Aorta (tissue), 5 donors: ENCODE data around the gene RGS9BP. TPM values are rescaled to one million over a fixed set of nuclear protein-coding genes. Genes with fewer than 3 reads are reported as not detected.
"Not testable (repeated sequence)": the region's sequence is repeated elsewhere in the genome, so short reads cannot be mapped to it uniquely, and the experiment has no call there.

Source experiments
- ATAC-seq: fragments of 200-7000 bp; cut with Tn5 transposase; one replicate; pipeline ENCODE4 v1.9.1; 2022; ENCODE audit warnings: moderate library complexity; ENCODE audit not compliant: low FRiP score
- DNase-seq, 2 donors: peaks; one replicate each; pipeline ENCODE4 v3.0.0-alpha.2; 2020
- H3K27ac ChIP-seq, 2 donors: one replicate each; pipeline ENCODE4 v1.5.1; 2013; ENCODE audit warnings: low read length in 2 of 2, mild to moderate bottlenecking in 2 of 2, moderate library complexity in 2 of 2, control low read depth in 1 of 2, inconsistent platforms in 1 of 2, low read depth in 1 of 2
- H3K27me3 ChIP-seq, 2 donors: one replicate each; pipeline ENCODE4 v1.6.1; 2013; ENCODE audit warnings: control low read depth in 1 of 2, low read length in 1 of 2, mild to moderate bottlenecking in 1 of 2, moderate library complexity in 1 of 2; ENCODE audit not compliant: insufficient read depth in 2 of 2, control insufficient read depth in 1 of 2
- H3K36me3 ChIP-seq, 2 donors: one replicate each; pipeline ENCODE4 v1.6.1; 2013; ENCODE audit warnings: control low read depth in 1 of 2, low read length in 1 of 2, mild to moderate bottlenecking in 1 of 2; ENCODE audit not compliant: insufficient read depth in 2 of 2, control insufficient read depth in 1 of 2
- H3K4me1 ChIP-seq, 2 donors: one replicate each; pipeline ENCODE4 v1.6.1; 2013; ENCODE audit warnings: low read length in 2 of 2, control low read depth in 1 of 2, mild to moderate bottlenecking in 1 of 2, moderate library complexity in 1 of 2; ENCODE audit not compliant: insufficient read depth in 2 of 2, control insufficient read depth in 1 of 2
- H3K4me3 ChIP-seq, 2 donors: one replicate each; pipeline ENCODE4 v1.5.1; 2013; ENCODE audit warnings: low read length in 2 of 2, control low read depth in 1 of 2, mild to moderate bottlenecking in 1 of 2
- H3K9me3 ChIP-seq: one replicate; pipeline ENCODE4 v1.6.1; 2013; ENCODE audit warnings: mild to moderate bottlenecking, low read length; ENCODE audit not compliant: control insufficient read depth
- WGBS, 2 donors: extraction: QIAGEN DNeasy Blood & Tissue Kit; methylation state at CpG; one replicate each; pipeline ENCODE4 v1.1.7; 2013; 5-methylcytosine and 5-hydroxymethylcytosine counted together
- intact Hi-C, 2 donors: fragments of 100-400 bp; cut with DNase I; formaldehyde crosslinking; loops; one replicate each; pipeline versions ENCODE4 v1.14.2 to v1.15.0; 2022
- polyA plus RNA-seq, 2 donors: library from polyadenylated mRNA; stranded (reverse); fragments of 200-250 nt; gene quantifications; one replicate each; pipeline ENCODE4 v1.2.3, GENCODE V29; 2013
- total RNA-seq, 2 donors: library from RNA; stranded (reverse); fragmentation: NEBNext Ultra II Directional; extraction: Animal tissue kit (Norgen Biotek cat#: 25700); gene quantifications; one replicate each; pipeline ENCODE4 v1.2.1, GENCODE V29; 2021
- donor health status: healthy with polysubstance abuse.
- donor health status: Bipolar disorder and iron deficiency.
- donor health status: DM: no; HTN: no; CAD: no.
- donor health status: DM: no; HTN: no; CAD: no.
- donor health status: DM: yes; HTN: yes; CAD: no.

The RGS9BP gene
- total and polyA plus RNA-seq, 4 donors: 0.25 TPM; not detected in 3

DNA sequence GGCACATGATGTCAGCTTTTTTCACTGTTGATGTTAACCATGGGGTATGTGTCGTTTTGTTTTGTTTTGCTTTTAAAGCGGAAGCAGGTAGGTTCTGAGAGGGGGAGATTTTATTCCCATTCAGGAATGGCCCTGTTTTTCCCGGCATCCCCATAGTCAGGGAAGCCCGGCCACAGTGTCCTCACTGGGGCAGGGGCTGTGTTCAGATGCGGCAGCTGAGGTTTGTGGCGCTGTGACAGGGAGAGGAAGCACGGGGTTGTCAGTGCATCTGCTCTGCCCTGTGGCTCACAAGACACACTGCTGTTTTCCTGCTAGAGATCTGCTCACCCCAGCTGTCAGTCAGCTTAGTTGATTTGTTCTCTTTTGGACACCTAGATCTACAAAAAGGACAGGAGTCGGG is 28.3 kb upstream of the RGS9BP start:
- no peaks in the 10 kb centered on the region for H3K4me1 ChIP-seq
- no peaks in the 10 kb centered on the region for H3K9me3 ChIP-seq
- 87 to 88% methylated on average over 8 of the region's 8 CpGs for WGBS, 2 donors
- no peaks in the 10 kb centered on the region for H3K27me3 ChIP-seq
- intact Hi-C loops: no loop called here
- ATAC-seq (no peak), DNase-seq (no peak)
- H3K4me3 ChIP-seq: no peak overlapping the region
- H3K27ac ChIP-seq: no peak overlapping the region
- H3K36me3 ChIP-seq: peaks cover 0 to 10% of the 10 kb centered on the region in 2 donors

DNA sequence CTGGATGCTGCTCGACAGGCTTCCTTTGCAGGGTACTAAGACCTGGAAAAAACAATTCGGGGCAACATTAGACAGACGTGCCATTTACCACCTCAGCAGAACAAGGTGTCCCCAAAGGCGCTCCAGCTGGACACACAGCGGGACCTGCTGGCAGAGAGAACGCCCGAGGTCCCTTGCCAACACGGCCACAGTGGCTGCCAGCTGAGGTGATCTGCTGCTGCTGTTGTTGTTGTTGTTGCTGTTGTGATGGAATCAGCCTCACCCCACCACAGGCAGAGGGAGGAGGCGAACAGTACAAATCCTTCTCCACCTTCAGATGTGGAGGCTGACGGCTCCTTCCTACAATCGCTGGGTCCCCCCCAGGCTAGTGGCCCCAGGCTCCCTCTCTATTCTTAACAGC is 25.9 kb upstream of the RGS9BP start:
- no peak for DNase-seq
- intact Hi-C loops: no loop called here
- H3K4me1 ChIP-seq: no peaks in the 10 kb centered on the region
- peaks cover 0 to 3% of the 10 kb centered on the region in 2 donors for H3K36me3 ChIP-seq
- no peak overlapping the region for H3K4me3 ChIP-seq
- WGBS, 2 donors: 95 to 97% methylated on average over 11 of the region's 11 CpGs
- H3K9me3 ChIP-seq: no peaks in the 10 kb centered on the region
- no peak overlapping the region for H3K27ac ChIP-seq
- no peaks in the 10 kb centered on the region for H3K27me3 ChIP-seq
- ATAC-seq: no peak

DNA sequence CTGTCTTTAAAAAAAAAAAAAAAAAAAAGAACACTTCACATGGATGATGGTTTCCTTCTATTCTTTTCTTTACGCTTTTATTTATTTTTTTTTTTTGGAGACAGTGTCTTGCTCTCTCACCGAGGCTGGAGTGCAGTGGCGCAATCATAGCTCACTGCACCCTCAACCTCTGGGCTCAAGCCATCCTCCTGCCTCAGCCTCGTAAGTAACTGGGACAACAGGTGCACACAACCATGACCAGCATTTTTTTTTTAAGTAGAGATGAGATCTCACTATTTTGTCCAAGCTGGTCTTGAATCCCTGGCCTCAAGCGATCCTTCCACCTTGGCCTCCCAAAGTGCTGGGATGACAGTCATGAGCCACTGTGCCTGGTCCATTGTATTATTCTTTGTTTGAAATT is 25.0 kb upstream of the RGS9BP start:
- no peak for DNase-seq
- H3K9me3 ChIP-seq: no peaks in the 10 kb centered on the region
- WGBS, 2 donors: 96 to 98% methylated on average over 5 of the region's 5 CpGs
- intact Hi-C loops: no loop called here
- H3K27me3 ChIP-seq: no peaks in the 10 kb centered on the region
- H3K4me1 ChIP-seq: no peaks in the 10 kb centered on the region
- H3K36me3 ChIP-seq: peaks cover 0 to 3% of the 10 kb centered on the region in 2 donors
- no peak overlapping the region for H3K27ac ChIP-seq
- ATAC-seq: no peak
- H3K4me3 ChIP-seq: no peak overlapping the region

DNA sequence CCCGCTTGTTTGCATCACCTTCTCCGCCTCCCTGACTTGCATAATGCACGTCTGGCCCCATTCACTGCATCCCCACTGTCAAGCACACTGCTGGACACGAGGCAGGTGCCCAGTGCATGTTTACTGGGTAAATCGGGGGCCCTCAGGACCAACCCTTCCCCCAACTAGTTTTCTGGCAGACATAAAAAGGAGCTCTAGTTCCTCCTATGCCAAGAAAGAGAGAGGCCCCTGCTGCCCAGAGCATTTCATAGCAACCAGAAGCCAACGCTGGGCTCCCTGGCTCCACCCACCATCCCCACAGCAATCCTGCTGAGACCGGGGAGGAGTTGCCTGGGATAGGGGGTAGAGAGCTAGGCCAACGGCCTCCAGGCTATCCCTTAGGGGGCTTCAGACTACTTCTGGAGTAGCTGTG is 23.9 kb upstream of the RGS9BP start:
- Histone ChIP-seq H3K36me3 (peaks cover 0 to 3% of the 10 kb centered on the region in 2 donors), H3K9me3 (no peaks in the 10 kb centered on the region), H3K4me1 (no peaks in the 10 kb centered on the region), H3K27me3 (no peaks in the 10 kb centered on the region), H3K27ac (no peak overlapping the region), H3K4me3 (no peak overlapping the region)
- WGBS, 2 donors: 50 to 52% methylated on average over 8 of the region's 8 CpGs
- intact Hi-C loops: no loop called here
- ATAC-seq (no peak), DNase-seq (no peak)

DNA sequence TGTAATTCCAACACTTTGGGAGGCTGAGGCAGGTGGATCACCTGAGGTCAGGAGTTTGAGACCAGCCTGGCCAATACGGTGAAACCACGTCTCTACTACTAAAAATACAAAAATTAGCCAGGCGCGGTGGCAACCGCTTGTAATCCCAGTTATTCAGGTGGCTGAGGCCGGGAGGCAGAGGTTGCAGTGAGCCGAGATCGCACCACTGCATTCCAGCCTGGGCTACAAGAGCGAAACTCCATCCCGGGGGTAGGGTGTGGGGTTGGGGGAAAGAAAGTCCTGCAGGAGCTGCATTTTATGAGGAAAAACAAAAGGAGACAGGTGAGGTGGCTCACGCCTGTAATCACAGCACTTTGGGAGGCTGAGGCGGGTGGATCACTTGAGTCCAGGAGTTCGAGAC is 23.3 kb upstream of the RGS9BP start:
- H3K4me3 ChIP-seq, H3K36me3 ChIP-seq, H3K27ac ChIP-seq, H3K9me3 ChIP-seq, H3K27me3 ChIP-seq, DNase-seq, ATAC-seq, H3K4me1 ChIP-seq, intact Hi-C loops: not testable (repeated sequence)
- 95% methylated on average over 13 of the region's 13 CpGs for WGBS, 2 donors

DNA sequence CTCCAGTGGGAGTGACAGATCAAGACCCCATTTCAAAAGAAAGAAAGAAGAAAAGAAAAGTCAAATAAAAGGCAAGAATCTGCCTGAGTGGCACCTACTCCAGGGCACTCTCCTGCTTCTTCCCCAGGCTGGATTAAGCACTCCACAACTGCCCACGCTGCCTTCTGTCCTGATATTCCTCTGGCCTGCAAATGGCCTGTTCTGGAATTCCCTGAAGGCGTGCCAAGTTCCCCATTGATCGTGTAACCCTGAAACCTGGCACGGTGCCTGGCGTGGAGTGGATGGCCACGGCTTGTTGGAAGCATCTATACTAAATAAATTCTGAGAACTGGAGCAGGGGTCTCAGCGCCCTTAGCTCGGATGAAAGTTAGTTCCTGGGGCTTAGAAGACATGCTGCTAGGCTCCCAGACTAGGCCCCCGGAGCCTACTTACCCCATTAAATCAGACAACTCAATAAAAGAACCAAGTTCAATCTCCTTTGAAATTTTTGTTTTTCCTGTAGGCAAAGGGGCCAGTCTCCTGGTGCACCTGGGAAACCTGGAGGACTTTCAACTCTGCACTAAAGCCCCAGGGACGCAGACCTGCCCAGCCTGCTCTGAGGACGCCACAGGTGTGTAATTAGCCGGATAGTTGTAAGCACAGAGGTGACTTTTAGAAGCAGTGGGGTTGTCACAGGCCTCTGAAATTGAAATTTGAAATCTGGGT is 22.6 kb upstream of the RGS9BP start:
- Histone ChIP-seq H3K4me1 (no peaks in the 10 kb centered on the region), H3K27ac (no peak overlapping the region), H3K4me3 (no peak overlapping the region), H3K27me3 (no peaks in the 10 kb centered on the region), H3K9me3 (no peaks in the 10 kb centered on the region), H3K36me3 (no peaks in the 10 kb centered on the region)
- ATAC-seq: no peak
- intact Hi-C loops: no loop called here
- 52 to 54% methylated on average over 12 of the region's 12 CpGs for WGBS, 2 donors
- peak; percentile 65 to 82 for DNase-seq

DNA sequence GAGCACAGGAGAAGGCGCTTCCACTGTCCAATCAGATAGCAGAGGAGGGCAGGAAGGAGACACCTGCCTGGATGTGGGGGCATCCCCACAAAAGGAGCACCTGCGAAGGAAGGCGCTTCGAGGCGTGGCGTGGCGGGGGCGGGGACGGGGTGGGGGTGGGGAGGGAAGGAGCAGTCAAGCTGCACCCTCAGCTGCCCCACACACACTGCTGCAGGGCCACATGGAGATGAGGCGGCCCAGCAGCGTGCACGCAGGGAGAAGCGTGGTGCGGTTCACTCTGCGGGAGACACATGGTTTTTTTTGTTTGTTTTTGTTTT is 22.1 kb upstream of the RGS9BP start:
- 90 to 92% methylated on average over 15 of the region's 15 CpGs for WGBS, 2 donors

DNA sequence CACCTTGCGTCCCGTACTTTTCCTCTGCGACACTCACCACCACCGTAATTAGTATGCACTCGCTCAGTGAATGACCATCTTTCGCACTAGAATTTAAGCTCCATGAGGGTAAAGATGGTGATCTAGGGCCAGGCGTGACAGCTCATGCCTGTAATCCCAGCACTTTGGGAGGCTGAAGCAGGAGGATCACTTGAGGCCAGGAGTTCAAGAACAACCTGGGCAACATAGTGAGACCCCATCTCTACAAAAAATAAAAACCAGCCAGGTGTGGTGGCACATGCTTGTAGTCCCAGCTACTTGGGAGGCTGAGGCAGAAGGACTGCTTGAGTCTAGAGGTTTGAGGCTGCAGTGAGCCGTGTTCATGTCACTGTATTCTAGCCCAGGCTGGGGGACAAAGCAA is 19.3 kb upstream of the RGS9BP start:
- H3K4me3 ChIP-seq, H3K9me3 ChIP-seq, H3K27me3 ChIP-seq, H3K4me1 ChIP-seq, ATAC-seq, DNase-seq, H3K36me3 ChIP-seq, H3K27ac ChIP-seq, intact Hi-C loops: not testable (repeated sequence)
- WGBS, 2 donors: 96 to 98% methylated on average over 8 of the region's 8 CpGs

More for the DNA sequence above, 22.1 kb upstream of the RGS9BP start:
- DNase-seq: no peak
- ATAC-seq: no peak
- H3K4me1 ChIP-seq: no peaks in the 10 kb centered on the region
- H3K36me3 ChIP-seq: no peaks in the 10 kb centered on the region
- H3K4me3 ChIP-seq: no peak overlapping the region
- intact Hi-C loops: no loop called here
- no peaks in the 10 kb centered on the region for H3K27me3 ChIP-seq
- no peak overlapping the region for H3K27ac ChIP-seq
- no peaks in the 10 kb centered on the region for H3K9me3 ChIP-seq

DNA sequence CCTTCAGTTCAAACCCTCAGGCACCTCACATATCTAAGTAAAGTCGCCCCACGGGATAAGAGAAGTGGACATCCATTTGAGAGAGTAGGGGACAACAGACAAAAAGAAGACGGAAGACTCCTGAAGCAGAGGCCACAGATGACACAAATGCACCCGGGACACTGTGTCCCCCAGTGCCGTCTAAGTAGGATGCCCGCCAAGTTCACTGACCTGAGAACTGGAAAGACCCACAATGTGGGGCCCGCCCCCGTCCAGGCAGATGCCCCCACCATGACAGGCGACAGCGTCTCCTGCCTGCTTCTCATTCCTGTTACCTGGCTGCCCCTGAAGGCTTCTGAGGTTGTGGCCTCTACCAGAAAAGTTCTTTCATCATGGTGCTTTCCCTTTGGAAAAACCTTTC is 17.6 kb upstream of the RGS9BP start:
- Histone ChIP-seq H3K36me3 (no peaks in the 10 kb centered on the region), H3K4me3 (no peak overlapping the region), H3K4me1 (no peaks in the 10 kb centered on the region), H3K27ac (no peak overlapping the region), H3K9me3 (no peaks in the 10 kb centered on the region), H3K27me3 (no peaks in the 10 kb centered on the region)
- 90 to 92% methylated on average over 9 to 10 of the region's 10 CpGs for WGBS, 2 donors
- intact Hi-C loops: no loop called here
- no peak for DNase-seq
- ATAC-seq: no peak
